ENCODE results near the gene TMEM184C. TPM values are rescaled to one million over a fixed set of nuclear protein-coding genes. Genes with fewer than 3 reads are reported as not detected.
A peak's percentile ranks its signal among the peaks of the same experiment; 100 is the strongest.

TMEM184C gene
- total RNA-seq = 10 to 100 TPM; 15.4 to 22.1 (median 16.6) TPM

DNA sequence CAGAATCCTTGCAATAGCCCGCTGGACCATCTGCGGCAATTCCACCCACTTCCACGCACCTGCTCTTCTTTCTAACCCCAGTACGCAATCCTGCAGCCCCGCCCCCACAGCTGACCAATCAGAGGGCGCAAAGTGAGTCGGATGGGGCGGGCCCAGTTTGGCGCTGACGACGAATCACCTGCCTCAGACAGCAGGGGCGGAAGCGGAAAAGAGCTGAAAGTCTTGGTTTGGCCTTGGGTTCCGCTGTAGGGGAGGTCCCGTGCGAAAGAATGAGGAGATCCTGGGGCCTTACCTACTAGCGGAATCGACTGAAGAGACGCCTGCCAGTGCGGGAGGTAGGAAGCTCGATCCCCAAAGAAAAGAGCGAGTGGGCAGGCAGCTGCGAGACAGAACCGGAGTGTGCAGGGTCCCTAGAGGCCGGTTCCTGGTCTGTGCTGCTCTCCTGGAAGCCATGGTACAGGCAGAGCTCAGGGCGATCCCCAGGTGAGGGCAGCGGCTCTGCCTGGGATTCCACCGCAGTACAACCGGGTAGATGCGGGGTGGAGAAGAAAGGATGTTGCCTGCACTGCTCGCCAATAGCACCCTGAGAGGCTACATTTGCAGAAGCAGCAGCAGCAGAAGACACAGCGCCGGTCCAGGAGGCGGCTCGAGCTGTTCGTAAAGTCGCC lies at the start of gene TMEM184C:
TSS of gene TMEM184C (plus strand) at position 225 of the 668 bp plus-strand sequence. CDS start 560 bp downstream, outside the sequence.
- no peaks in the 10 kb centered on the region for H3K36me3 ChIP-seq
- no peaks in the 10 kb centered on the region for H3K9me3 ChIP-seq
- H3K4me3 ChIP-seq = peak within 1 kb of the TSS; percentile 63 to 92 (median 70)
- H3K4me1 ChIP-seq = peaks cover 19 to 47% (median 43%) of the 10 kb centered on the region in 4 donors
- intact Hi-C loops (cut with DNase I) = no loop called here
- TF ChIP-seq POLR2AphosphoS5 (IDR thresholded peaks at IDR 0.05) (peak; percentile 88 to 89), EP300 (IDR thresholded peaks at IDR 0.05) (no peak), POLR2A (IDR thresholded peaks at IDR 0.05; ENCODE audit: low read depth) (peak; percentile 32)
- TF ChIP-seq, protein P1, sequence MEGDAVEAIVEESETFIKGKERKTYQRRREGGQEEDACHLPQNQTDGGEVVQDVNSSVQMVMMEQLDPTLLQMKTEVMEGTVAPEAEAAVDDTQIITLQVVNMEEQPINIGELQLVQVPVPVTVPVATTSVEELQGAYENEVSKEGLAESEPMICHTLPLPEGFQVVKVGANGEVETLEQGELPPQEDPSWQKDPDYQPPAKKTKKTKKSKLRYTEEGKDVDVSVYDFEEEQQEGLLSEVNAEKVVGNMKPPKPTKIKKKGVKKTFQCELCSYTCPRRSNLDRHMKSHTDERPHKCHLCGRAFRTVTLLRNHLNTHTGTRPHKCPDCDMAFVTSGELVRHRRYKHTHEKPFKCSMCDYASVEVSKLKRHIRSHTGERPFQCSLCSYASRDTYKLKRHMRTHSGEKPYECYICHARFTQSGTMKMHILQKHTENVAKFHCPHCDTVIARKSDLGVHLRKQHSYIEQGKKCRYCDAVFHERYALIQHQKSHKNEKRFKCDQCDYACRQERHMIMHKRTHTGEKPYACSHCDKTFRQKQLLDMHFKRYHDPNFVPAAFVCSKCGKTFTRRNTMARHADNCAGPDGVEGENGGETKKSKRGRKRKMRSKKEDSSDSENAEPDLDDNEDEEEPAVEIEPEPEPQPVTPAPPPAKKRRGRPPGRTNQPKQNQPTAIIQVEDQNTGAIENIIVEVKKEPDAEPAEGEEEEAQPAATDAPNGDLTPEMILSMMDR (IDR thresholded peaks at IDR 0.05) = peak in 2 of 3 experiments; percentile 10 to 16
- peak within 1 kb of the TSS; percentile 72 to 85 (median 80) for H3K27ac ChIP-seq (replicated peaks in 1 of 4)
- WGBS = under 1% methylated on average over 36 of the region's 37 CpGs
- DNase-seq (ENCODE audit: extremely low spot score) = peak; percentile 100
- H3K27me3 ChIP-seq = no peaks in the 10 kb centered on the region

DNA sequence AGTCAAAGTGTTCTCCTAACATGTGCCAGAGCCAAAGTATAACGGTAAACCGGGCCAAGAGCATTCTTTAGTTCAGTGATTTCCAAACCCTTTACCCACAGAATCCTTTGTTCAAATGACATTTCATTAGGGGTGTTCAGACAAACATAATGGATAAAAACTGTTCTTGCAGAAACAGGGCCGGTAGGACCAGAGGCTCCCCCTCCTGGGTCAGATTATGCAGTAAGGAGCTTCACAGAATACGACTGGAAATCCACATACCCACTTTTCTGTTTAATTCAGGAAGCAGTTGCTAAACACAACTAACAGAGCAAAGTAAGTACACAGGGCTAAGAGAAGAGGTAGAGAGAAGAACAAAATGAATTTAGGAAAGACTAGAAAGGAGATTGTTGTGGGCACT lies 46.6 kb upstream of the TMEM184C start:
- intact Hi-C loops (cut with DNase I) = no loop called here
- no peak overlapping the region for H3K27ac ChIP-seq (replicated peaks in 1 of 4)

DNA sequence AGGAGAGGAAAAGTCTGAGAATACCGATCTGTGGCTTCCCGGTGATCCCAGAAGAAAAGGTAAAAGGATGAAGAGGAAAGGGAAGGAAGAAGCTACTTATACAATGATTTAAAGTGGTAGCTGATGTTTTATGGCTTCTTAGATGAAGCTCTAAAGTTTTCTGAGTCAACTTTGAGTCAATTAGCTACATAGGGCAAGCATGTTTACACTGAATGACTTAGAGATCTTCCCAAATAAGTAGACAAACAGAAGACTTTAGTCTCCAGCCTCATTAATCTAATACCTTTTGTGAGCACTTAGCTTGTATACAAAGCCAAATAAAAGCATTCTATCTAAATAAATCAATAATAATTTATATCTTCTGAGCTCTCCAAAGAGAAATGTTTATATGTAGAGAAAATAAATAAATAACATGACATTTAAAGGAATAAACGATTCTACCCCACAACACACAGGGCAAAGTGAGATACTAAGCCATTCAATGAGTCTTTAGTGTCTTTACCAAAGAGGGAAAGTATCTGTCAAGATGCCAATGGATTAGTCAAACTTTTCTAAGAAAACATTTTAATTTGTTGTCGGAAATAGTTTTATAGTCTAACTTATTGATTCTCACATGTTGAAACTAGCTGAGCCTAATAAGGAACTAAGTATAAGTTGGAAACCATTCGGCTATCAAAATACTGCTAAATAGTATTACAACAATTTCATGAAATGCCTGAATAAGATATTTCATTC lies 46.0 kb upstream of the TMEM184C start:
- no peak for TF ChIP-seq POLR2A (IDR thresholded peaks at IDR 0.05; ENCODE audit: low read depth)
- TF ChIP-seq, protein P1 (IDR thresholded peaks at IDR 0.05) = no peak
- no peak for DNase-seq (ENCODE audit: extremely low spot score)
- H3K4me1 ChIP-seq = no peaks in the 10 kb centered on the region
- intact Hi-C loops (cut with DNase I) = no loop called here
- 81% methylated on average over 5 of the region's 5 CpGs for WGBS
- H3K27ac ChIP-seq (replicated peaks in 1 of 4) = no peak overlapping the region
- H3K36me3 ChIP-seq = no peaks in the 10 kb centered on the region
- H3K4me3 ChIP-seq = no peak overlapping the region
- H3K9me3 ChIP-seq = no peaks in the 10 kb centered on the region
- no peaks in the 10 kb centered on the region for H3K27me3 ChIP-seq

More for the DNA sequence above, 46.6 kb upstream of the TMEM184C start:
- Histone ChIP-seq H3K4me3 (no peak overlapping the region), H3K9me3 (no peaks in the 10 kb centered on the region), H3K4me1 (no peaks in the 10 kb centered on the region), H3K36me3 (no peaks in the 10 kb centered on the region), H3K27me3 (no peaks in the 10 kb centered on the region)
- TF ChIP-seq POLR2A (IDR thresholded peaks at IDR 0.05; ENCODE audit: low read depth) (no peak), POLR2AphosphoS5 (IDR thresholded peaks at IDR 0.05) (no peak), EP300 (IDR thresholded peaks at IDR 0.05) (no peak)
- TF ChIP-seq, protein P1 (IDR thresholded peaks at IDR 0.05) = no peak
- DNase-seq (ENCODE audit: extremely low spot score) = peak; percentile 68
- 45% methylated on average over 4 of the region's 4 CpGs for WGBS

DNA sequence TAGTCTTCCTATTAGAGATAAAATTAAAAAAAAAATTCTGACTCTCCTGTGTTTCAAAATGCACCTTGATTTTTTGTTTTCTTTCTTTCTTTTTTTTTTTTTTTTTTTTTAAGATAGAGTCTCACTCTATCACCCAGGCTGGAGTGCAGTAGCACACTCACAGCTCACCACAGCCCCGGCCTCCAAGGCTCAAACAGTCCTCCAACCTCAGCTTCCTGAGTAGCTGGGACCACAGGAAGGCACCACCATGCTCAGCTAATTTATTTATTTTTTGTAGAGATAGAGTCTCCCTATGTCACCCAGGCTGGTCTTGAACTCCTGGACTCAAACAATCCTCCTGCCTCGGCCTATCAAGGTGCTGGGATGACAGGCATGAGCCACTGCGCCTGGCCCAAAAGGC lies 41.1 kb upstream of the TMEM184C start:
- Histone ChIP-seq H3K4me1 (no peaks in the 10 kb centered on the region), H3K27ac (replicated peaks in 1 of 4) (no peak overlapping the region), H3K4me3 (no peak overlapping the region), H3K27me3 (no peaks in the 10 kb centered on the region), H3K9me3 (no peaks in the 10 kb centered on the region), H3K36me3 (no peaks in the 10 kb centered on the region)
- no peak for DNase-seq (ENCODE audit: extremely low spot score)
- intact Hi-C loops (cut with DNase I) = no loop called here
- 97% methylated on average over 3 of the region's 3 CpGs for WGBS
- TF ChIP-seq EP300 (IDR thresholded peaks at IDR 0.05) (no peak), POLR2A (IDR thresholded peaks at IDR 0.05; ENCODE audit: low read depth) (no peak), POLR2AphosphoS5 (IDR thresholded peaks at IDR 0.05) (no peak)
- TF ChIP-seq, protein P1 (IDR thresholded peaks at IDR 0.05) = no peak

Measured in esophagus muscularis mucosa (tissue), 4 donors.